DND-41 (cell line): Measurements from ENCODE around the gene FAM161B.
"Not testable (repeated sequence)": the region's sequence is repeated elsewhere in the genome, so short reads cannot be mapped to it uniquely, and the experiment has no call there.

Experiments used
- ATAC-seq: fragments of 200-7000 bp; cut with Tn5 transposase; 3 replicates; pipeline ENCODE4 v1.9.1; 2021; ENCODE audit warnings: low read depth; ENCODE audit not compliant: insufficient read depth
- DNase-seq: peaks from one replicate; pipeline ENCODE4 v3.0.0-alpha.2; 2020
- H2AFZ ChIP-seq: 2 replicates; pipeline ENCODE4 v1.6.0; 2012; ENCODE audit warnings: low read depth, low read length
- H3K27ac ChIP-seq: 2 replicates; pipeline ENCODE4 v1.5.1; 2012; ENCODE audit warnings: low read length, inconsistent platforms
- H3K27me3 ChIP-seq: fragments of 200-600 bp; sonication (generic); 2 replicates; pipeline ENCODE4 v1.6.0; 2012; ENCODE audit warnings: low read length, mild to moderate bottlenecking, inconsistent platforms; ENCODE audit not compliant: insufficient read depth, poor library complexity
- H3K36me3 ChIP-seq: 2 replicates; pipeline ENCODE4 v1.5.1; 2012; ENCODE audit warnings: low read length, inconsistent platforms; ENCODE audit not compliant: insufficient read depth
- H3K4me1 ChIP-seq: 2 replicates; pipeline ENCODE4 v1.5.1; 2012; ENCODE audit warnings: mild to moderate bottlenecking, low read length; ENCODE audit not compliant: insufficient read depth
- H3K4me2 ChIP-seq: 2 replicates; pipeline ENCODE4 v1.6.0; 2012; ENCODE audit warnings: mild to moderate bottlenecking, moderate library complexity, low read length, inconsistent platforms; ENCODE audit not compliant: insufficient read depth
- H3K4me3 ChIP-seq, 2 experiments: fragments of 200-600 bp in 1 of 2; shearing (Covaris generic) in 1 of 2; 2 replicates each; pipeline ENCODE4 v1.5.1; 2012 to 2016; ENCODE audit warnings: inconsistent platforms in 2 of 2, low read length in 2 of 2, mild to moderate bottlenecking in 2 of 2, low read depth in 1 of 2, moderate library complexity in 1 of 2
- H3K79me2 ChIP-seq: 2 replicates; pipeline ENCODE4 v1.6.0; 2012; ENCODE audit warnings: low read length, inconsistent platforms; ENCODE audit not compliant: insufficient read depth
- H3K9ac ChIP-seq: 2 replicates; pipeline ENCODE4 v1.6.0; 2012; ENCODE audit warnings: low read depth, mild to moderate bottlenecking, inconsistent platforms, low read length, moderate library complexity
- H3K9me3 ChIP-seq: 2 replicates; pipeline ENCODE4 v1.5.1; 2012; ENCODE audit warnings: low read length, moderate library complexity, mild to moderate bottlenecking, inconsistent platforms; ENCODE audit not compliant: insufficient read depth, severe bottlenecking
- H4K20me1 ChIP-seq: 2 replicates; pipeline ENCODE4 v1.6.0; 2012; ENCODE audit warnings: low read length; ENCODE audit not compliant: insufficient read depth
- CTCF ChIP-seq: IDR thresholded peaks from 2 replicates; pipeline ENCODE4 v1.5.1; 2012; ENCODE audit warnings: borderline replicate concordance, low read length, moderate library complexity, mild to moderate bottlenecking; ENCODE audit not compliant: poor library complexity, severe bottlenecking; ENCODE audit errors: extremely low read depth
- EZH2 ChIP-seq: IDR thresholded peaks from 3 replicates; pipeline ENCODE4 v1.6.1; 2012; ENCODE audit warnings: borderline replicate concordance, low read depth, mild to moderate bottlenecking, moderate library complexity, low read length, inconsistent platforms; ENCODE audit not compliant: severe bottlenecking

The FAM161B gene

GRCh38 chr14:73924337-73924736 is 25.6 kb downstream of the FAM161B start:
- ATAC-seq (no peak), DNase-seq (no peak)
- no peak overlapping the region for H3K4me2 ChIP-seq
- TF ChIP-seq CTCF (no peak), EZH2 (no peak)
- H3K4me3 ChIP-seq = no peak overlapping the region
- H3K79me2 ChIP-seq = no peaks in the 10 kb centered on the region
- no peaks in the 10 kb centered on the region for H3K27me3 ChIP-seq
- no peak overlapping the region for H3K27ac ChIP-seq
- no peak overlapping the region for H3K9ac ChIP-seq
- H3K4me1 ChIP-seq = no peaks in the 10 kb centered on the region
- H3K36me3 ChIP-seq = peaks cover 87% of the 10 kb centered on the region
- no peaks in the 10 kb centered on the region for H3K9me3 ChIP-seq
- no peak overlapping the region for H2AFZ ChIP-seq
- no peaks in the 10 kb centered on the region for H4K20me1 ChIP-seq

- H3K9ac ChIP-seq, H3K9me3 ChIP-seq, DNase-seq: not testable (repeated sequence)
Observed at GRCh38 chr14:73919457-73919856, 30.4 kb downstream of the FAM161B start.

GRCh38 chr14:73916324-73916723 is 33.6 kb downstream of the FAM161B start:
- TF ChIP-seq EZH2 (no peak), CTCF (no peak)
- Histone ChIP-seq H3K36me3 (peaks cover 76% of the 10 kb centered on the region), H3K27me3 (no peaks in the 10 kb centered on the region), H3K4me3 (no peak overlapping the region), H4K20me1 (peaks cover 6% of the 10 kb centered on the region; the same call in 1 of the 2 replicates), H3K9ac (no peak overlapping the region), H3K4me1 (no peaks in the 10 kb centered on the region), H3K9me3 (no peaks in the 10 kb centered on the region), H2AFZ (no peak overlapping the region), H3K79me2 (peaks cover 24% of the 10 kb centered on the region), H3K4me2 (no peak overlapping the region), H3K27ac (no peak overlapping the region)
- DNase-seq (no peak), ATAC-seq (no peak)

More at GRCh38 chr14:73919457-73919856, 30.4 kb downstream of the FAM161B start:
- not testable (repeated sequence) for H3K4me1 ChIP-seq, ATAC-seq, H4K20me1 ChIP-seq, H3K4me2 ChIP-seq, H2AFZ ChIP-seq, H3K4me3 ChIP-seq, H3K27ac ChIP-seq, H3K27me3 ChIP-seq
- Histone ChIP-seq H3K36me3 (peaks cover 77% of the 10 kb centered on the region), H3K79me2 (peaks cover 10% of the 10 kb centered on the region)

- Histone ChIP-seq H3K36me3 (peaks cover 79% of the 10 kb centered on the region), H4K20me1 (peaks cover 6% of the 10 kb centered on the region; the same call in 1 of the 2 replicates), H3K9ac (no peak overlapping the region), H2AFZ (no peak overlapping the region), H3K4me2 (no peak overlapping the region), H3K27ac (no peak overlapping the region), H3K4me1 (no peaks in the 10 kb centered on the region), H3K9me3 (no peaks in the 10 kb centered on the region), H3K27me3 (no peaks in the 10 kb centered on the region), H3K4me3 (no peak overlapping the region), H3K79me2 (peaks cover 28% of the 10 kb centered on the region)
- no peak for ATAC-seq
- TF ChIP-seq EZH2 = no peak
- DNase-seq = no peak
Observed at GRCh38 chr14:73913256-73913655, 36.6 kb downstream of the FAM161B start.
